Panc1 (cell line): Measurements from ENCODE around the gene RABGAP1L.

Source experiments
- CTCF ChIP-seq: fragments of 450-650 bp; IDR thresholded peaks from 2 replicates; pipeline ENCODE4 v1.5.1; 2017; ENCODE audit warnings: mild to moderate bottlenecking
- POLR2AphosphoS5 ChIP-seq: IDR thresholded peaks from 2 replicates; pipeline ENCODE4 v1.6.1; 2012; ENCODE audit warnings: mild to moderate bottlenecking, low read depth, low read length, moderate library complexity
- REST ChIP-seq, 2 experiments: IDR thresholded peaks; 2 replicates each; pipeline ENCODE4 v1.6.1; 2011 to 2012; ENCODE audit warnings: low read depth in 2 of 2, control low read depth in 1 of 2, low read length in 1 of 2, mild to moderate bottlenecking in 1 of 2, moderate library complexity in 1 of 2; ENCODE audit not compliant: insufficient read depth in 1 of 2
- SIN3A ChIP-seq: IDR thresholded peaks from 2 replicates; pipeline ENCODE4 v1.6.1; 2012; ENCODE audit warnings: low read depth, mild to moderate bottlenecking, low read length, moderate library complexity, borderline replicate concordance; ENCODE audit not compliant: insufficient read depth

- TF ChIP-seq CTCF (no peak), POLR2AphosphoS5 (no peak), SIN3A (no peak), REST (IDR thresholded peaks at IDR 0.05; ENCODE audit: insufficient read depth in 1 of 2, low read depth in 2 of 2, low read length in 1 of 2) (no peak)
These were observed 184.8 kb downstream of the RABGAP1L start for GRCh38 chr1:174344162-174344561.
